HG02623 (cell line): Measurements from ENCODE around the gene OPN4.
"Not testable (repeated sequence)": the region's sequence is repeated elsewhere in the genome, so short reads cannot be mapped to it uniquely, and the experiment has no call there.

Source experiments
- ATAC-seq: cut with Tn5 transposase; IDR thresholded peaks from one replicate; pipeline ENCODE4 v1.9.1; 2021; ENCODE audit warnings: moderate library complexity; ENCODE audit not compliant: unreplicated experiment

OPN4 gene, protein sequence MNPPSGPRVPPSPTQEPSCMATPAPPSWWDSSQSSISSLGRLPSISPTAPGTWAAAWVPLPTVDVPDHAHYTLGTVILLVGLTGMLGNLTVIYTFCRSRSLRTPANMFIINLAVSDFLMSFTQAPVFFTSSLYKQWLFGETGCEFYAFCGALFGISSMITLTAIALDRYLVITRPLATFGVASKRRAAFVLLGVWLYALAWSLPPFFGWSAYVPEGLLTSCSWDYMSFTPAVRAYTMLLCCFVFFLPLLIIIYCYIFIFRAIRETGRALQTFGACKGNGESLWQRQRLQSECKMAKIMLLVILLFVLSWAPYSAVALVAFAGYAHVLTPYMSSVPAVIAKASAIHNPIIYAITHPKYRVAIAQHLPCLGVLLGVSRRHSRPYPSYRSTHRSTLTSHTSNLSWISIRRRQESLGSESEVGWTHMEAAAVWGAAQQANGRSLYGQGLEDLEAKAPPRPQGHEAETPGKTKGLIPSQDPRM

DNA sequence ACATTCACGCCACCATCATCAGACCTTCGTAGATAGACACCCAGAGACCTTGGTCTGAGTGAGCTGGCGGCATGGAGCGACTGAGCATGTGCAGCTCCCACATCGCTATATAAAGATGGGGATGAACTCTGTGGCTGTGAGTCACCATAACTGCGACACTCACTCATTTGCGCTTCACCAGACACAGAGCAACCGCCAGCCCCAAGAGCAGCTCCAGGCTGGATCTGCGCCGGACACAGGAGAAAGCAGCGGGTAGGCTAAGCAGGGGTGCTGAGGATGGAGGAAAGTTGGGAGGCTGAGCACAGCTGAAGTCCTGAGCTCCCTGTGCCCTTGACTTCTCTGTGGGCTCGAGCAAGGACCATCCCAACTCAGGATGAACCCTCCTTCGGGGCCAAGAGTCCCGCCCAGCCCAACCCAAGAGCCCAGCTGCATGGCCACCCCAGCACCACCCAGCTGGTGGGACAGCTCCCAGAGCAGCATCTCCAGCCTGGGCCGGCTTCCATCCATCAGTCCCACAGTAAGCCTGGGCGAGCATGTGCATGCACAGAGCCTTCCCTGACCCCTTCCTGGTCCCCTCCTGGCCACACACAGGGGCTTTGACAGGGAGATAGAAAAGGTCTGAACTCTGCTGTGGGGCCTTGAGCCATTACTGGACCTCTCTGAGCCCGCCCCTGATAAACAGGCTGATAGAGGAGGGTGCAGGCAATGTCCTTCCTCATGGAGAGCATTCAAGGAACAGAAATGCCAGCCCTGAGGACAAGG is at the start of gene OPN4:
TSS of gene OPN4 (plus strand) at position 137 of the 762 bp plus-strand sequence. CDS start at position 374, 237 bp downstream.
- no peak for ATAC-seq

DNA sequence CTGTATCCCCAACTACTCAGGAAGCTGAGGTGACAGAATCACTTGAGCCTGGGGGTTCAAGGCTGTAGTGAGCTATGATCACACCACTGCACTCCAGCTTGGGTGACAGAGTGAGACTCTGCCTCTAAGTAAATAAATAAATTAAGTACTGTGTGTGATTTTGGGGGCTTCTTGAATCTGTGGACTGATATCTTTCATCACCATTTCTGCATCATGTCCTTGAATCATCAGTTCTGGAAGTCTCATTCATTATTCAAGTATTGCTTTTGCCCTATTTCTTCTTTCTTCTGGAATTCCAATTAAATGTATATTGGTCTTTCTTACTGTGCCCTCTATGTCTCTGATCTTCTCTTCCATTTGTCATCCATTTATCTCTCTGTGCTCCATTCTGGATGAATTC is 46.7 kb upstream of the OPN4 start:
- no peak for ATAC-seq

DNA sequence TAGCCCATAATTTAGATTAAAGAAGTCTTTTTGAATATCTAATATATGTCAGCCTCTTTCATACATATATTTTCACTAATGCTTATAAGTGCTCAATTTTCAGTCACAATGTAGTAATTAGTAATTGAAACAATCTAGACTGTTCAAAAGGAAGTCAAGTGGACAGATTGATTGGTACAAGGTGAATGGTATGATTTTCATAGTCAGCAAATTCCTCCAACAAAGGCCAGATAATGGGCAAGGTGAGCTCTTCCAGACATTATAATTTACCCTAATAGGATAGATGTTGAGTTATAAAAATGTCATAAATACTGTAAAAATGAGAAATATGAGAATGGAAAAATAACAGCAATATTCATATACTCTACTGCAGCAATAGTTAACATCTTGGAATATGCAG is 44.4 kb upstream of the OPN4 start:
- ATAC-seq: no peak

DNA sequence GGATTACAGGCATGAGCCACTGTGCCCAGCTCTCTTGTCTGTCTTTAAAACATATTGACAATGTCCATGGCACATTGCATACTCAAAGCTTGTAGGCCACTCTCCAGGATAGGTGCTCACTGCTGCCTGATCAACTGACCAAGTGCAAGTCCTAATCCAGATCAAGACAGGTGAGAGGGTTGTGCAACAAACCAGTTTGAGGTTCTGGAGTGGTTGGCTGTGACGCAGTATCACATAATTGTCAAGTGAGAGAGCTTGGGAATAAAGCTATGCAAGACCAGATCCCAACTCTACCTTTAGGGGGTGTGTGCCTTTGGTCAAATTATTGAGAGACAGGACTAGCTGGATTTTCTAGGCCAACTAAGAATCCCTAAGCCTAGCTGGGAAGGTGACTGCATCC is 43.0 kb upstream of the OPN4 start:
- ATAC-seq: no peak

DNA sequence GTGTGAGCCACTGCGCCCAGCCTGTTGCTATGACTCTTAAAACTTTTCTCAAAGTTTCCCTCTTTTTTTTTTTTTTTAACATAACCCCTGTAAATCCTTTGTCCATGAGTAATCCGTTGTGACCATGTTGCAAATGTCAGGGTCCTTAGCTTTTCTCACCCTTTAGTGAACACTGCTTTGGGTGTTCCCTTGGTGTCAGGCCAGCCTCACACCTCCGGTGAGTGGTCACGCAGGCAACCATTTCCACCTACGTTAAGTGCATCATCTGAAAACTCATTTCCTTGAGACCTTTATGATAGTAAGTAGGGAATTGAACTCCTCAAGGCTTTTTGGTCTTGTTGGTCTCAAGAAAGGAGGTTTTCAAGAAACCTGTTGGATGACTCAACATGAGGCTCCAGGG is 41.3 kb upstream of the OPN4 start:
- ATAC-seq: no peak

DNA sequence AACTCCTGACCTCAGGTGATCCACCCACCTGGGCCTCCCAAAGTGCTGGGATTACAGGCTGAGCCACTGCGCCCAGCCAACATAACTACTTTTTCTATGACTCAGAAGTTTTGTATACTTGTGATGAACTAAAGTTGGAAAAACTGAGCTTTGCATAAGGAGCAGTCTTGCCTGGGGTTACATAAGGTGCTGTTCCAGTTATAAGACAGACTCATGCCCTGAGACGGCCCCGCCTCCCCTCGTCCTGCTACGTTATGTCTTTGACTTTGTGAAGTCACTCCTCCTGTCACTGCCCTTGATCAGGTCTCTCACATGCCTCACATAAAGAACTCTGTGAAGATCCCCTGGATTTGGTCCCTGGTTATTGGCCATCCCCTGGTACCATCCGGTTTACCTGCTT is 40.4 kb upstream of the OPN4 start:
- ATAC-seq: no peak

DNA sequence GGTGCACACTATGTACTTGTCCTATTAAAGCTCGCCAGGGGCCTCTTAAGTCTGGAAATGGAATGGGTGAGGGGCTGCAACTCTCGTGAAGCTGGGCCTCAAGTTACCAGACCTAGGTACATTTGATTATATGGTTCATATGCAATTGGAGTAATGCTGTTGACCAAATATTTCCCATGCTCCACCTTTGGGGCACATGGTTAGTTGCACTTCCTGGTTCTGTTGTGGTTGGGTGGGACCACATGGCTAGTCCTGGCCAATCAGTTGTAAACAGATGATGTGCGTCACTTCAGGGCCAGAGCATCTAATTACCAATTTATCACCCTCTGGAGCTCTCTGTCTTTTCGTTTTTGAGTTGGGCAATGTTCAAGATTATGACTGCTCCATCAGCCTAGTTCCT is 39.5 kb upstream of the OPN4 start:
- ATAC-seq: no peak

DNA sequence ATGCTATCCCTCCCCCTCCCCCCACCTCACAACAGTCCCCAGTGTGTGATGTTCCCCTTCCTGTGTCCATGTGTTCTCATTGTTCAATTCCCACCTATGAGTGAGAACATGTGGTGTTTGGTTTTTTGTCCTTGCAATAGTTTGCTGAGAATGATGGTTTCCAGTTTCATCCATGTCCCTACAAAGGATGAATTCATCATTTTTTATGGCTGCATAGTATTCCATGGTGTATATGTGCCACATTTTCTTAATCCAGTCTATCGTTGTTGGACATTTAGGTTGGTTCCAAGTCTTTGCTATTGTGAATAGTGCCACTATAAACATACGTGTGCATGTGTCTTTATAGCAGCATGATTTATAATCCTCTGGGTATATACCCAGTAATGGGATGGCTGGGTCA is 37.1 kb upstream of the OPN4 start:
- not testable (repeated sequence) for ATAC-seq

DNA sequence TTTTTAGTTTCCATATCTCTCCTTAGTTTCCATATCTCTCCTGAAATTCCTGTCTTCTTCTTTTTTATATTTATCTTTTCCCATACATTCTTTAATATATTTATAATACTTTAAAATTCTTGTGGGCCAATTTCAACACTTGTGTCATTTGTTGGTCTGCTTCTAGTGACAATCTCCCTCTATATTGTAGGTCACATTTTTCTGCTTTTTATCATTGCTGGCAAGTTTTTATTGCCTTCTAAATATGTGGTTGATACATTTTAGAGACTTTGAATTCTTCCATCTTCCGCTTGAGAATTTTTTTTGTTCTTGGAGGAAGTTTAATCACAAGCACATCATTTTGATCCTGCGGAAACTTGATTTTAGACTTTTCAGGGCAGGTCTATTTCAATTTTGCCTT is 26.0 kb upstream of the OPN4 start:
- ATAC-seq: no peak

DNA sequence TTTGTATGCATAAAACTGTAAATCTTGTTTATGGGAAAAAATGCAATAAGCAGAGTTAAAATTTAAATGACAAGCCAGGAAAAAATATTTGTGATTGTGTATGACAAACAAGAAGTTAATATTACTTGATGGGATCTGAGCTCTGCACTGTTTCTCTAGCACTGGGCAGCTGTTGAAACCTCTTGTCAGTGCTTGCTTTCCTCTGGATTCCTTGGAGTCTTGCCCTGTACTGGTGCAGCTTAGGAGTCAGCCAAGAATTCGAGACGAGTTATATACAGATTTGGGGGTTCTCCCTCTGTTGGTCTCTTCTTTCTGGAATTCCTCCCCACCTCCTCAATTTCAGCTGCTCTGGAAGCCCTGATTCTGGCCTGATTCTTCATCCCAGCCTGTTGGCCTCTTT is 24.3 kb upstream of the OPN4 start:
- ATAC-seq: no peak

DNA sequence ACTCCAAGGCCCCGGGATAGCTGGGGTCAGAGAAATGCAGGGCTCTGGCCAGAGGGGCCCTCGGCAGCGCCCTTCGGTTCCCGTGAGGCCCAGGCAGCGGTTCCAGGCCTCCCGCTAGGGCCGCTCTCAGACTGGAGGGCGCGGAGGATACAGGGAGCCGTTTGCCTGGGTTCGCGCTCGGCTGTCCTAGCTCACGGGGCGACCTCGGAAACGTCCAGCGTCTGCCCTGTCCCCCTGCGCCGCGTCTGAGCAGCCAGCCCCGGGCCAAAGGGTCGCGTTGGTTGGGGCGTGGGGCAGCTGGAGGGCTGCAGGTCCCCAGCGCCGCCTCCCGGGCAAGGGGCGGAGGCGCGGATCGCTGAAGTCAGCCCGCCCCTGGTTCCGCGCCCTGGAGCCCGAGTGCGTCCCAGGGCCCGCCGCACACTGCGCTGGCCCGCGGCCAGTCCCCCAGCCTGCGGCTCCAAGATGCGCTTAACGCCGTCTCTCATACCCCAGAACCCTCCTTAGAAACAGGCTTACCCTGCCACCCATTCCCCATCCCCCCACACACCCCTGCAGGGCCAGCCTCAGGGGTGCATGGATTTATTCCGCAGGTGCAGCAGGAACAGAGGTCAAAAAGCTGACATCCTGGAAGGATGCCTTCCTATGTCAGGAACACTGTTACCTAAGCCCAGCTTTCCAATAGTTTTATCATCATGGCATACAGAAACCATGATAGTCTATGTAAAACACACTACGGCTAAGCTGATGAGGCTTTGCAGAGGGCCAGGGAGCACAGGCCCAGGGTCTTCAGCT is 22.1 kb upstream of the OPN4 start:
- ATAC-seq: no peak

DNA sequence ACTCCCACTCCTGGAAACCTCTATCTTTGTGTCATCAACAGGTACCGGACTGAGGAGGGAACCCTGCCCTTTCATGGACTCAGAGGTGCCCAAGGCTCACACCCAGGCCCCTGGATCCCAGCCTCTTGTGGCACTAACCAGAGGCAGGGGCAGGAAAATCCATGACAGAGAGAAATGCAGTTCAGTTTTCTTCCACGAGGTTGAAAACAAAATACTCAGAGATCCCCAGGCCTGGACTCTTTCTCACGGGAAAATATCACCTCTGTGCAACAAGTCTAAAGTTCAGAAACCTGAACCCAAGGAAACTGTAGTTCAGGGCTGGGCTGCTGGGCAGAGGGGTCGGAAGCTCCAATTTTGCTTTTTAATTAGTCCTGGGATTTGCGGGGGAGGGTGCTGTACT is 21.4 kb upstream of the OPN4 start:
- ATAC-seq: no peak

DNA sequence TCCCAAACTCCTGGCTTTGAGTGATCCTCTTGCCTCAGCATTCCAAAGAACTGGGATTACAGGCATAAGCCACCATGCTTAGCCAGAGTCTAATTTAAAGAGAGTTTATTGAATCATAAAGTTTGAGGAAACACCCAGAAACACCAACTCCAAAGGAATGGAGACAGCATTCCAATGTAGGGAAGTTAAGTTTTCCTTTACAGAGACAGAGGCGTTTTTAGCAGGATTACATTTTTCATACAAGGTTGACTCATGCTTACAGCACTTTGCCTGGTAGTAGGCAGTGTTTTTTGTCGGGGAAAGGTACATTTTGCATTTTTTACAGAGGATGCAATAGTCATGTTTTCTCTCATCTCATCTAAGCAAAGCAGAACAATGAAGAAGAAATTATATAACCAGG is 18.9 kb upstream of the OPN4 start:
- no peak for ATAC-seq

DNA sequence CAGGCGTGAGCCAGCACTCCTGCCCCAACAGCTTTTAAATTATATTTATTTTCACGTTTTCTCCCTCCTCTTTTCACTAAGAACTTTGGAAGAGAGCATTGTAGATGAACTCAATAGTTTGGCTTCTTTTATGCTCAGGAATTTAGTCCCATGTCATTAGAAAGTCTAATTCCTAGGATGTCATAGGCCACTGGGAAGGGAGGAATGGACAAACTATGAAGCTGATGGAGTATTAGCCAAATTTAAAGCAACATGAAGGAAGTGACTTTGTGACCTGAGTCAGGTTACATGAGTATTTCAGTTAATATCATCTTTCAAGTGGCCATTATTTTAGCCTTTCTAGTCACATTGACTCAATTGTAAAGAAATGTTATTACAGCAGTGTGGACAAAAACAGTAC is 18.0 kb upstream of the OPN4 start:
- ATAC-seq: no peak

DNA sequence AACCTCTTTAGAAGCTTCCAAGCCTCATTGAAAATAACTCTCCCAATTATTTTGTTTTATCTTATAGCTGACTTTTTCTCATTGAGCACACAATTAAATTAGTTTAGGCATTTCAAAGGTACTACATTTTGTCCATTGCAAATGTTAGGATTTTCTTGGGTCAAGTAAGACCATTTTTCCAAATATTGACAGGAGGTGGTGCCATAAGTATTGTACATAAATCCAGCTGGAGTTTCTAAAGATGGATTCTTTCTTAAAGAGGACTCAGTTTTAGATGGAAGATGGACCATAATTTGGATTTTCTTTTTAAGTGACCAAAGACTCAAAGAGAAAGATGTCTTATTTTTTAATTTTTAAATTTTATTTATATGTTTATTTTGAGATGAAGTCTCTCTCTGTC is 12.3 kb upstream of the OPN4 start:
- no peak for ATAC-seq

DNA sequence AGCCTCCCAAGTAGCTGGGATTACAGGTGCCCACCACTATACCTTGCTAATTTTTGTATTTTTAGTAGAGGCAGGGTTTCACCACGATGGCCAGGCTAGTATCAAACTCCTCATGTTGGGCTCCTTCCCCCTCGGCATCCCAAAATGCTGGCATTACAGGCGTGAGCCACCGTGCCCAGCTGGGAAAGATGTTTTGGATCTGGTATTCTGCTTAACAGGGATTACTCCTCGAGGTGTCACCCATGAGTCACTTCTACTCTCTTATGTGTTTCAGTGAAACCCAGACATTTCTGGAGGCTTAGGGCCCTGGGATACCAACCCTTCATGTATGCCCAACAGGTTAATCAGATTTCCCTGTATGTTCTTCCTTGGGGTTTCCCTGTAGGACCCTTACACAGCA is 11.8 kb upstream of the OPN4 start:
- peak; percentile 8 for ATAC-seq

DNA sequence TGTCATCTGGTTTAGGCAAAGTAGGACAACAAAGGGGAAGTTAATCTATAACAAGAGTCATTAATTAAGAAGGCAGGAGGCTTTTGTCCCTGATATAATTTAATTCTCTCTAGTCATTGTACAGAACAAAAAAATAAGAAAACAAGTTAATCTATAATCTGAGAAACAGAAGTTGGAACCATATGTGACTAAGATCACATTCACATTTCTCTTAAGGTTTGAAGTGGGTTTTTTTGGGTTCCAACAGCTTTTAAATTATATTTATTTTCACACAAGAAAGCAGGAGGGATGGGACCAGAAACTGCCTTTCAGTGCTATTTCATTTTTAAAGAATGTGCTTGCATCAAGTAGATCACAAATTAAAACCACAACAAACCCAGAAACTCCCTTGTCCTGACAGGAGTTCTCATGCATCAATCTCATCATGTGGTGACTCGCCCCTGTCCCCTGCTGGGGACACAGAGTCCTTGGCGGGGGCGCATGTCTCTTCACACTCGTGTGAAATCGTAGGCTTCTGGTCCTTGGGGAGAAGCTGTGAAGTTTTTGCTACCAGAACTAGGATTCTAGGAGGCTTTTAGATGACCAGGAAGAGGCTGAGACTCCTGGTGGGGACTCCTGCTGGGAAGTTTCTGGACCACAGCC is 10.1 kb upstream of the OPN4 start:
- no peak for ATAC-seq

DNA sequence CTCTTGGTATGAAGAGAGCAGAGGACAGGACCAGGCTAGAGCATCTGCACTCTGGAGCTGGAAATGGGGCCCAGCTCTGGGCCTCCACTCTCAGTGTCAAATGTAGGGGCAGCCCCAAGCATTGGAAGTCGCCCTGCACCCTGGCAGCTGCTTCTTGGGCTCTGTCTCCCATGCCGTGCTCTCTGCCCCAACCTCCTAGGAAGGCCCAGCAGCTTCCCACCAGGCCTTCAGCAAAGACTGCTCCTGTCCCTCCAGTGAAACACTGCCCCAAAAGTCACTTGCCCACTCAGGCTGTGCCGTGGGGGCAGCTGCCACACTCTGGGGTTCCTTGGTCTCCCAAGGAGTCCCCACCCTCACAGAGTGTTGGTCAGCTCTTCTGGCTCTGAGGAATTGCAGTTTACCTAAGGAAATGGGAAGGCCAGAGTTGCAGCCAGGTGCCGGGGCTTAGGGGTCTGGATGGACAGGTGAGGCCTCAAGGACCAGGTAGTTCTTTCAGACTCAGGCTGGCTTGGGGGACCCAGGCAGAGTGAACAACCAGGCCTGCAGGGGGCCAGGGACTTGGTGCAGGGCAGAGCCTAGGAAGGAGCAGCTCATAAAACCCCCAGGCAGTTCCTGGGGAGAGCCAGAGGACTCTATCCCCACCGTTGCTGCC is 9.4 kb upstream of the OPN4 start:
- no peak for ATAC-seq

DNA sequence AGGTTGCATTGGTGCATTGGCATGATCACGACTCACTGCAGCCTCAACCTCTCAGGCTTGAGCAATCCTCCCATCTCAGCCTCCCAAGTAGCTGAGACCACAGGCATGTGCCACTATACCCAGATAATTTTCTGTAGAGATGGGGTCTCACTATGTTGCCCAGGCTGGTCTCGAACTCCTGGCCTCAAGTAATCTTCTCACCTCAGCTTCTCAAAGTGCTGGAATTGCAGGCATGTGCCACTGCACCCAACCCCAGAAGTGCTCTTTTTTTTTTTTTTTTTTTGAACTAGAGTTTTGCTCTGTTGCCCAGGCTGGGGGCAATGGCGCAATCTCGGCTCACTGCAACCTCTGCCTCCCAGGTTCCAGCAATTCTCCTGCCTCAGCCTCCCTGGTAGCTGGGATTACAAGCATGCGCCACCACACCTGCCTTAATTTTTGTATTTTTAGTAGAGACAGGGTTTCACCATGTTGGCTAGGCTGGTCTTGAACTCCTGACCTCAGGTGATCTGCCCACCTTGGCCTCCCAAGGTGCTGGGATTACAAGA is 8.7 kb upstream of the OPN4 start:
- not testable (repeated sequence) for ATAC-seq

DNA sequence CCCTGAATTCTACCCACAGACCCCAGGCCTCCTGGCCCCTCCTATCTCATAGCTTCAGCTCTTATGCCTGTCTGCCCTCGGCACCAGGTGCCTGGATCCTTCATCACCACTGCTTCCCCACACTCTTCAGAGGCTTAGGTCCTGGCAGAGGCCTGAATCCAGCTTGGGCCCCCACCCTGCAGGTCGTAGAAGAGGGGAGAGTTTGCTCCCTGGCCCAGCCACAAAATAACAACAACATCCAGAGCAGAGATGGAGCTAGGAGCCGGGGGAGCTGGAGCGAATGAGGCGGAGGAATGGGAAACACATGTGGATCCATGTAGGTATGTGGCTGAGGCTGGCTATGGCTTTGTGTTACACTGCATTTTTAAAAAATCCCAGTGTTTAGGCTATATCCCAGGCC is 7.8 kb upstream of the OPN4 start:
- no peak for ATAC-seq
